SK-N-SH treated with all-trans-retinoic acid at 6 μM for 48 hours (cell line): ENCODE data around the gene LCP1.

ENCODE experiments used
- ATAC-seq: fragments of 200-7000 bp; cut with Tn5 transposase; 3 replicates; pipeline ENCODE4 v1.9.1; 2020; ENCODE audit warnings: mild to moderate bottlenecking, moderate library complexity
- CREB5 ChIP-seq: fragments of 250-450 bp; sonication (Bioruptor Pico); IDR thresholded peaks from 2 replicates; pipeline ENCODE4 v1.5.1; 2020; ENCODE audit warnings: low read depth, mild to moderate bottlenecking, moderate library complexity
- CSDC2 ChIP-seq: fragments of 250-450 bp; sonication (Bioruptor Pico); IDR thresholded peaks from 2 replicates; pipeline ENCODE4 v1.5.0; 2020; ENCODE audit warnings: mild to moderate bottlenecking, moderate library complexity
- CSRNP3 ChIP-seq: fragments of 250-450 bp; sonication (Bioruptor Pico); IDR thresholded peaks from 2 replicates; pipeline ENCODE4 v1.5.1; 2021; ENCODE audit warnings: mild to moderate bottlenecking, moderate library complexity
- ESRRG ChIP-seq: fragments of 250-450 bp; sonication (Bioruptor Pico); IDR thresholded peaks from 2 replicates; pipeline ENCODE4 v1.6.1; 2021; ENCODE audit warnings: mild to moderate bottlenecking
- GLIS3 ChIP-seq: fragments of 250-450 bp; sonication (Bioruptor Pico); IDR thresholded peaks from 2 replicates; pipeline ENCODE4 v1.5.0; 2020; ENCODE audit warnings: mild to moderate bottlenecking, moderate library complexity
- ISL1 ChIP-seq: fragments of 250-450 bp; sonication (Bioruptor Pico); IDR thresholded peaks from 2 replicates; pipeline ENCODE4 v2.1.2; 2022; ENCODE audit warnings: mild to moderate bottlenecking, moderate library complexity
- OSR1 ChIP-seq: fragments of 250-450 bp; sonication (Bioruptor Pico); IDR thresholded peaks from 2 replicates; pipeline ENCODE4 v1.8.0; 2022; ENCODE audit warnings: moderate library complexity, mild to moderate bottlenecking, inconsistent platforms
- PATZ1 ChIP-seq: fragments of 250-450 bp; sonication (Bioruptor Pico); IDR thresholded peaks from 2 replicates; pipeline ENCODE4 v1.8.0; 2020; ENCODE audit warnings: mild to moderate bottlenecking, moderate library complexity, borderline replicate concordance
- POU6F1 ChIP-seq: fragments of 250-450 bp; sonication (Bioruptor Pico); IDR thresholded peaks from 2 replicates; pipeline ENCODE4 v1.8.0; 2021; ENCODE audit warnings: low read depth, mild to moderate bottlenecking, moderate library complexity, borderline replicate concordance
- PPARA ChIP-seq: fragments of 250-450 bp; sonication (Bioruptor Pico); IDR thresholded peaks from 2 replicates; pipeline ENCODE4 v1.5.0; 2020; ENCODE audit warnings: mild to moderate bottlenecking, borderline replicate concordance
- RARB ChIP-seq: fragments of 250-450 bp; sonication (Bioruptor Pico); IDR thresholded peaks from 2 replicates; pipeline ENCODE4 v1.8.0; 2021; ENCODE audit warnings: mild to moderate bottlenecking, moderate library complexity
- TCF4 ChIP-seq: fragments of 250-450 bp; sonication (Bioruptor Pico); IDR thresholded peaks from 2 replicates; pipeline ENCODE4 v1.8.0; 2021; ENCODE audit warnings: mild to moderate bottlenecking, moderate library complexity, borderline replicate concordance
- TOX ChIP-seq: fragments of 250-450 bp; sonication (Bioruptor Pico); IDR thresholded peaks from 2 replicates; pipeline ENCODE4 v1.8.0; 2021; ENCODE audit warnings: mild to moderate bottlenecking, moderate library complexity, borderline replicate concordance
- TSHZ2 ChIP-seq: fragments of 250-450 bp; sonication (Bioruptor Pico); IDR thresholded peaks from 2 replicates; pipeline ENCODE4 v1.5.0; 2020; ENCODE audit warnings: mild to moderate bottlenecking, moderate library complexity
- ZFP3 ChIP-seq: fragments of 250-450 bp; sonication (Bioruptor Pico); IDR thresholded peaks from 2 replicates; pipeline ENCODE4 v1.5.0; 2020; ENCODE audit warnings: mild to moderate bottlenecking, moderate library complexity
- ZFP30 ChIP-seq: fragments of 450-650 bp; formaldehyde crosslinking; IDR thresholded peaks from 2 replicates; pipeline ENCODE4 v1.5.0; 2022; ENCODE audit warnings: mild to moderate bottlenecking, moderate library complexity
- ZNF565 ChIP-seq: fragments of 450-650 bp; formaldehyde crosslinking; conservative IDR thresholded peaks from 2 replicates; pipeline ENCODE4 v1.5.0; 2020; ENCODE audit warnings: low read depth, mild to moderate bottlenecking, moderate library complexity
- ZNF8 ChIP-seq: fragments of 450-650 bp; formaldehyde crosslinking; IDR thresholded peaks from 2 replicates; pipeline ENCODE4 v1.5.0; 2020; ENCODE audit warnings: mild to moderate bottlenecking, moderate library complexity

Gene LCP1

GRCh38 chr13:46178143-46178542 is 3.8 kb downstream of the LCP1 start:
- ATAC-seq: no peak
- TF ChIP-seq TCF4 (CRISPR knock-in tag) (no peak), CSDC2 (CRISPR knock-in tag) (no peak), ZNF8 (CRISPR knock-in tag) (no peak), ESRRG (CRISPR knock-in tag) (no peak), CSRNP3 (CRISPR knock-in tag) (no peak), GLIS3 (CRISPR knock-in tag) (no peak), PPARA (CRISPR knock-in tag) (no peak), ZFP3 (CRISPR knock-in tag) (no peak), ISL1 (no peak), TSHZ2 (no peak), POU6F1 (CRISPR knock-in tag) (no peak), ZFP30 (CRISPR knock-in tag) (no peak), PATZ1 (no peak)

- no peak for ATAC-seq
These were observed 5.2 kb downstream of the LCP1 start for GRCh38 chr13:46176756-46177155.

More at GRCh38 chr13:46176756-46177155, 5.2 kb downstream of the LCP1 start:
- TF ChIP-seq CREB5 (CRISPR knock-in tag) (no peak), ZNF565 (CRISPR knock-in tag) (no peak), OSR1 (no peak), TSHZ2 (no peak), GLIS3 (CRISPR knock-in tag) (no peak), ISL1 (no peak), ESRRG (CRISPR knock-in tag) (no peak), RARB (no peak), CSDC2 (CRISPR knock-in tag) (no peak), TOX (CRISPR knock-in tag) (no peak), ZFP3 (CRISPR knock-in tag) (no peak)
